Activated naive CD8-positive, alpha-beta T cell (primary cell): ENCODE results near the gene BACH2.

Experiments used
- H3K27ac Mint-ChIP-seq: one replicate; pipeline ENCODE4 v1.8.0; 2021; ENCODE audit warnings: mixed read lengths
- H3K27me3 Mint-ChIP-seq: one replicate; pipeline ENCODE4 v1.8.0; 2021; ENCODE audit warnings: mixed read lengths
- H3K36me3 Mint-ChIP-seq: one replicate; pipeline ENCODE4 v1.8.0; 2021; ENCODE audit warnings: mixed read lengths
- H3K4me1 Mint-ChIP-seq: one replicate; pipeline ENCODE4 v1.8.0; 2021; ENCODE audit warnings: low read depth, mixed read lengths
- H3K4me3 Mint-ChIP-seq: one replicate; pipeline ENCODE4 v1.8.0; 2021; ENCODE audit warnings: mild to moderate bottlenecking, mixed read lengths
- H3K9me3 Mint-ChIP-seq: one replicate; pipeline ENCODE4 v1.8.0; 2021; ENCODE audit warnings: low read depth, mixed read lengths

BACH2 gene

DNA sequence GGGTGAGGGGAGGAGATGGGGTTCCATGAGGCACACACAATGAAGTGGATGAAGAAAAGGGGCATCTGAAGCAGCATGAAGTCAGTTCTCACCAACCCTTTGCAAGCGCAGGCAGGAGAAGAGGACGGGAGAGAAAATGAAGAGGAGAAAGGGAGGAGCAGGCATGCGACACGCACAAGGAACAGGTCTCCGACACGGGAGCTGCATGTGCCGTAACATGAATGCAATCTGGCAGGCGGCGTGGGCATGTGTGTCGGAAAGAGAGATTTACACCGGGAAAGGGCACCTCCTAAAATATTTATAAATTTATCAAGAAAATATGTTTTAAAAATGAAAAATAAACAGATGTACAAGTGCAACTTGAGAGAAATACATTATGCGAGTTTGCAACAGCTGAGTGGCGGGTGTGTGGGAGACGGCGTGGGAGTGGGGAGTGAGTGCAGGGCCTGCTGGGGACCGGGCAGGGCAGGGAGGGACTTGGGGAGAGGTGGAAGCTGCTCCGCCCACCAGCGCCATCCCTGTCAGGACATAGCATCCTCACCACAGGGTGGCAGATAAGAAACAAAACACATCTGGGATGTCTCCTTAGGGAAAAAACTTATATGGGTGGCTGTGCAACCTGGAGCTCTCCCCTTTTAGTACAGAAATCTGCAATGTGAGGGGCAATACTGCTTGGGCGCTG is 361.8 kb downstream of the BACH2 start:
- H3K27ac Mint-ChIP-seq: peak overlapping the region; percentile 58
- peaks cover 19% of the 10 kb centered on the region for H3K36me3 Mint-ChIP-seq
- no peaks in the 10 kb centered on the region for H3K27me3 Mint-ChIP-seq

DNA sequence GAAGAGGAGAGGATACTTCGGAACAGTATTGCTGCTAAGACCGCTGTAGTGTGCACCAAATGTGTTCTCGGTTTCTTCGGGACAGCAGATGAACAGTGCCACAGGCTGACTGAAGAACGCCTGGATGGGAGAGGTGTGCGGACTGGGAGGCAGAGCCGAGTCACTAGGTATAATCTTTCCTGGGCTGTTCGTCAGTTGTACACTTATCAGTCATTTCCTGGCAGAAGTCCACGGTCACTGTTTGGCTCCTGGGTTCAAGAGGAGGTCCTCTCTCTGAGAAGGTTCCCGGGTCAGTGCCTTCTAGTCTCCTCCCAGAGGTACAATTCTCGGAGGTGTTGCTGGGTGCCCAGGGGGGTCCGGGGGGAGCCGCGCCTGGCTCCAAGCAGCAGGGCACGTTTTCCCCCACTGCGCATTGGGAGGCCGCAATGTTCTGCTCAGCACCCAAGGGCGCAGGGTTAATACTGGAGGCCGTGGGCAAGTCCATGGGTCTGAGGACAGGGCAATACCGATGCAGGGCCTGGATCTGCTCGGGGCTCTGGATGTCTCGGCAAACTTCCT is 364.3 kb downstream of the BACH2 start:
- Mint-ChIP-seq H3K27me3 (no peaks in the 10 kb centered on the region), H3K27ac (peak overlapping the region; percentile 66), H3K36me3 (peaks cover 28% of the 10 kb centered on the region), H3K4me1 (peaks cover 44% of the 10 kb centered on the region), H3K9me3 (no peaks in the 10 kb centered on the region), H3K4me3 (no peak overlapping the region)

More for the DNA sequence above, 361.8 kb downstream of the BACH2 start:
- Mint-ChIP-seq H3K9me3 (no peaks in the 10 kb centered on the region), H3K4me3 (no peak overlapping the region), H3K4me1 (peaks cover 27% of the 10 kb centered on the region)

- H3K27me3 Mint-ChIP-seq: no peaks in the 10 kb centered on the region
- H3K36me3 Mint-ChIP-seq: peaks cover 26% of the 10 kb centered on the region
Measured at GRCh38 chr6:89930789-89931188, 365.9 kb downstream of the BACH2 start.

DNA sequence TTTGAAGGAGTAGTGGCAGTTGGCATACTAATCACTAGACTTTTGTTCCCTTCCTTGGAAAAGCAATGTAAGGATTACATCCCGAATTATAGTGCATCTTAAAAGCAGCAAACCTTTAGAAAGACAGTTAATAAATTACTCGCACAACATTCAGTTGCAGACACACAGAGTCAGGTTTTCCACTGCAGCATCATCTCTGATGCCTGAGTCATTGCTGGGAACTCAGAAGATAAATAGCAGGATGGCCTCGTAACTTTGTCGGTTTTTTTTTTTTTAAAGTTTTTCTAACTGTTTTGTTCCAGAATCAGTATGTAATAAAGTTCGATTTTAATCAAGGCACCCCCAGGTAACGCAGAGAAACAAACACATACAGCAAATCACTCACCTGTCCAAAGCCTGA is 368.0 kb downstream of the BACH2 start:
- H3K36me3 Mint-ChIP-seq: peaks cover 29% of the 10 kb centered on the region
- peaks cover 70% of the 10 kb centered on the region for H3K4me1 Mint-ChIP-seq
- H3K9me3 Mint-ChIP-seq: no peaks in the 10 kb centered on the region
- peak overlapping the region; percentile 35 for H3K4me3 Mint-ChIP-seq
- peak overlapping the region; percentile 91 for H3K27ac Mint-ChIP-seq
- H3K27me3 Mint-ChIP-seq: no peaks in the 10 kb centered on the region

More at GRCh38 chr6:89930789-89931188, 365.9 kb downstream of the BACH2 start:
- Mint-ChIP-seq H3K4me1 (peaks cover 59% of the 10 kb centered on the region), H3K9me3 (no peaks in the 10 kb centered on the region), H3K27ac (peak overlapping the region; percentile 73), H3K4me3 (no peak overlapping the region)

GRCh38 chr6:89927791-89928550 is 368.7 kb downstream of the BACH2 start:
- H3K4me1 Mint-ChIP-seq: peaks cover 66% of the 10 kb centered on the region
- H3K27ac Mint-ChIP-seq: peak overlapping the region; percentile 91
- H3K27me3 Mint-ChIP-seq: no peaks in the 10 kb centered on the region
- peaks cover 24% of the 10 kb centered on the region for H3K36me3 Mint-ChIP-seq
- H3K9me3 Mint-ChIP-seq: no peaks in the 10 kb centered on the region
- H3K4me3 Mint-ChIP-seq: no peak overlapping the region

- no peak overlapping the region for H3K4me3 Mint-ChIP-seq
- peaks cover 24% of the 10 kb centered on the region for H3K36me3 Mint-ChIP-seq
- H3K27ac Mint-ChIP-seq: peak overlapping the region; percentile 91
- no peaks in the 10 kb centered on the region for H3K27me3 Mint-ChIP-seq
- H3K4me1 Mint-ChIP-seq: peaks cover 66% of the 10 kb centered on the region
- no peaks in the 10 kb centered on the region for H3K9me3 Mint-ChIP-seq
Measured at GRCh38 chr6:89927264-89927663, 369.4 kb downstream of the BACH2 start.

GRCh38 chr6:89925826-89926225 is 370.8 kb downstream of the BACH2 start:
- Mint-ChIP-seq H3K9me3 (no peaks in the 10 kb centered on the region), H3K27me3 (no peaks in the 10 kb centered on the region), H3K36me3 (peaks cover 22% of the 10 kb centered on the region), H3K4me3 (no peak overlapping the region), H3K27ac (peak overlapping the region; percentile 5), H3K4me1 (peaks cover 60% of the 10 kb centered on the region)

DNA sequence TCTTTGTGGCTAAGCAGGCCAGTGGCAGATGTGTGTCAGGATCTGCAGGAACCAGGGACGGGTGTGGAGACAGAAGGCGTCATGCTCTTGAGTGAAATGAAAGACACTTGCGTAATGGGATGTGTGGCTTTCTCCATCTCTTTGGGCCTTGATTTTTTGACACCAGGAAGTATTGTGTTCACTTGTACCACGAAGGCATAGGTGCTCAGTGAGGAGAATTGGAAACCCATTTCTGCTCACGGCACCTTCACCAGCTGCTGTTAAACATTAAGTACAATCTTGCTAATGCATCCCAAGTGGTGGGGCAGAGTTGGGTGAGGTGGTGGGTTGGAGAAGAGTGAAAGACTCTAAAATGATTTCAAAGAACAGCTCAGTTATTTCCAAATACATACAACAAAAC is 372.4 kb downstream of the BACH2 start:
- Mint-ChIP-seq H3K4me3 (no peak overlapping the region), H3K9me3 (no peaks in the 10 kb centered on the region), H3K36me3 (peaks cover 17% of the 10 kb centered on the region), H3K27me3 (no peaks in the 10 kb centered on the region), H3K4me1 (peaks cover 49% of the 10 kb centered on the region), H3K27ac (peak overlapping the region; percentile 77)

DNA sequence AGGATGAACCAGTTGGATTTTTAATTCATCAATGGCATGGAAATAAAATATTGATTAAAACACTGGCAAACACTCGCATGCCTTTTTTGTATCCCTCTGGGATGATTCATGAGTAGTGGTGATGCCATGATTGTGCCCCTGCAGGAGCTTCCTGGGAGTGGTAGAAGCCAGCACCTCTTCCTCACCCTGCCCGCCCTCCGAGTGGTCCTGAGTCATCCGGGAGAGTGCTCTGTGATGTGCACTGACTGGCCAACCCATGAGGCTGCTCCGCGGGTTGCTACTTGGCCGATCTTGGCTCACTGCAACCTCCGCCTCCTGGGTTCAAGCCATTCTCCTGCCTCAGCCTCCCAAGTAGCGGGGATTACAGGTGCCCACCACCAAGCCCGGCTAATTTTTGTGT is 375.0 kb downstream of the BACH2 start:
- Mint-ChIP-seq H3K27ac (no peak overlapping the region), H3K27me3 (no peaks in the 10 kb centered on the region), H3K4me3 (no peak overlapping the region), H3K9me3 (peaks cover 4% of the 10 kb centered on the region), H3K4me1 (peaks cover 23% of the 10 kb centered on the region), H3K36me3 (peaks cover 6% of the 10 kb centered on the region)

- Mint-ChIP-seq H3K27ac (no peak overlapping the region), H3K27me3 (no peaks in the 10 kb centered on the region), H3K9me3 (peaks cover 7% of the 10 kb centered on the region), H3K4me1 (peaks cover 18% of the 10 kb centered on the region), H3K36me3 (peaks cover 6% of the 10 kb centered on the region), H3K4me3 (no peak overlapping the region)
Measured at GRCh38 chr6:89921197-89921596, 375.4 kb downstream of the BACH2 start.

- Mint-ChIP-seq H3K4me1 (peaks cover 5% of the 10 kb centered on the region), H3K36me3 (peaks cover 10% of the 10 kb centered on the region), H3K9me3 (peaks cover 7% of the 10 kb centered on the region), H3K27ac (no peak overlapping the region), H3K27me3 (no peaks in the 10 kb centered on the region), H3K4me3 (no peak overlapping the region)
Measured at GRCh38 chr6:89917801-89918366, 378.8 kb downstream of the BACH2 start.

GRCh38 chr6:89917216-89917615 is 379.4 kb downstream of the BACH2 start:
- peaks cover 10% of the 10 kb centered on the region for H3K36me3 Mint-ChIP-seq
- no peaks in the 10 kb centered on the region for H3K27me3 Mint-ChIP-seq
- H3K27ac Mint-ChIP-seq: no peak overlapping the region
- H3K9me3 Mint-ChIP-seq: peaks cover 7% of the 10 kb centered on the region
- no peak overlapping the region for H3K4me3 Mint-ChIP-seq
- peaks cover 5% of the 10 kb centered on the region for H3K4me1 Mint-ChIP-seq

- Mint-ChIP-seq H3K4me1 (peaks cover 8% of the 10 kb centered on the region), H3K9me3 (peaks cover 7% of the 10 kb centered on the region), H3K4me3 (no peak overlapping the region), H3K36me3 (peaks cover 10% of the 10 kb centered on the region), H3K27me3 (no peaks in the 10 kb centered on the region), H3K27ac (no peak overlapping the region)
Measured at GRCh38 chr6:89916136-89916920, 380.3 kb downstream of the BACH2 start.

- Mint-ChIP-seq H3K36me3 (peaks cover 5% of the 10 kb centered on the region), H3K9me3 (no peaks in the 10 kb centered on the region), H3K4me1 (peaks cover 9% of the 10 kb centered on the region), H3K27ac (no peak overlapping the region), H3K27me3 (no peaks in the 10 kb centered on the region), H3K4me3 (no peak overlapping the region)
Measured at GRCh38 chr6:89910902-89911240, 385.8 kb downstream of the BACH2 start.
